HG03045 (cell line): Measurements from ENCODE around the gene FZR1.

Experiments
- ATAC-seq: cut with Tn5 transposase; IDR thresholded peaks from one replicate; pipeline ENCODE4 v1.9.1; 2021; ENCODE audit warnings: mild to moderate bottlenecking, moderate library complexity; ENCODE audit not compliant: unreplicated experiment

Gene FZR1

GRCh38 chr19:3471954-3472655, 34.0 kb upstream of the FZR1 start:
- no peak for ATAC-seq

- ATAC-seq = no peak
Observed at GRCh38 chr19:3474010-3474409, 32.1 kb upstream of the FZR1 start.

- ATAC-seq = no peak
Observed at GRCh38 chr19:3474614-3475013, 31.5 kb upstream of the FZR1 start.

DNA sequence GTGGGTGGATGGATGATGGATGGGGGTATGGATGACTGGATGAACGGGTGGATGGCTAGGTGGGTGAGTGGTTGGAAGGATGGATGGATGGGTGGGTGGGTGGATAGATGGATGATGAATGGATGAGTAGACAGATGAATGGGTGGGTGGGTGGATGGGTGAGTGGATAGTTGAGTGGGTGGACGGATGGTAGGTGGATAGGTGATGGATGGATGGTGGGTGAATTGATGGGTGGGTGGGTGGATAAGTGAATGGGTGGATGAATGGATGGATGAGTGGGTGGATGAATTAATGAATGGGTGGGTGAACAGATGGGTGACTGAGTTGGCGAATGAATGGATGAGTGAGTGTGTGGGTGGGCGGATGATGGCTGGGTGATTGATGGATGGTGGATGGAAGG, 30.7 kb upstream of the FZR1 start:
- no peak for ATAC-seq

GRCh38 chr19:3476830-3477229, 29.3 kb upstream of the FZR1 start:
- no peak for ATAC-seq

DNA sequence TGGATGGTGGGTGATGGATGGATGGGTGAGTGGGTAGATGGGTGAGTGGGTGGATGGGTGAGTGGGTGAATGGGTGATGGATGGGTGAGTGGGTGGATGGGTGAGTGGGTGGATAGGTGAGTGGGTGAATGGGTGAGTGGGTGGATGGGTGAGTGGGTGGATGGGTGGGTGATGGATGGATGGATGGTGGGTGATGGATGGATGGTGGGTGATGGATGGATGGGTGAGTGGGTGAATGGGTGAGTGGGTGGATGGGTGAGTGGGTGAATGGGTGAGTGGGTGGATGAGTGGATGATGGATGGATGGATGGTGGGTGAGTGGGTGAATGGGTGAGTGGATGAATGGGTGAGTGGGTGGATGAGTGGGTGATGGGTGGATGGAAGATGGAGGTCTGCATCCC, 28.6 kb upstream of the FZR1 start:
- ATAC-seq = no peak

GRCh38 chr19:3477951-3478350, 28.2 kb upstream of the FZR1 start:
- ATAC-seq = no peak

DNA sequence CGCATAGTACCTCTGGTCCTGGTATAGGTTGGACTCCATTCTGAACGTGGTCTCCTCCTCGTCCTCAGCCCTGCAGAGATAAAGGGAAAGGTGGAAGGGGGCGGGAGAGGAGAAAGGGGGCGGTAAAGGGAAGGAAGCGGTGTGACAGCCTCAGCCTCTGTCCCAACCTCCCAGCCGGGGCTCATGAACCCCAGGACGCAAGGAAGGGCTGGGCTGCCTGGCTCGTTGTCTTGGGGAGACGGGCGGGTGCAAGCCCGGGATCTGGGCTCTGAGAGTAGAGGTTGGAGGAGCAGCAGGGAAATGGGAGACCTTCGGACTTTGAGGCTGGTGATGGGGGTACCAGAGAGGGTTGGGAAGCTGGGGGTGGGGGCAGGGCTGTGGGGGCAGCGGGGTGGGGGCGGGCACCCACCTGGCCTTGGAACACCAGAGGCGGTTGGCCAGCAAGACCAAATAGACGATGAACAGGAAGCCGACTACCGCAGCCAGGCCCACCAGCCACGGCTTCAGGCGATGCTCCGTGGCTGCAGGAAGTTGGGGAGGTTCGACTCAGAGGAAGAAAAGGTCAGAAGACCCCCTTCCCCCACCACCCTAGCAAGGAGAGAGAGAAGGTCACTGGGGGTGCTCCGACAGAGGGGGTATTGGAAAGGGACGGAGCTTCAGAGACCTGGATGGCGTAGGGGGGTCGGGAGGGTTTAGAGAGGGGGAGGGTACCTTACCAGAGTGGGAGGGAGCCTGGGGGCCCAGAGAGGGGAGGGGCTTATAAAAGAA, 27.5 kb upstream of the FZR1 start:
- ATAC-seq = no peak

- ATAC-seq = no peak
Observed at GRCh38 chr19:3479177-3479833, 26.8 kb upstream of the FZR1 start.

GRCh38 chr19:3479834-3480215, 26.3 kb upstream of the FZR1 start:
- no peak for ATAC-seq

DNA sequence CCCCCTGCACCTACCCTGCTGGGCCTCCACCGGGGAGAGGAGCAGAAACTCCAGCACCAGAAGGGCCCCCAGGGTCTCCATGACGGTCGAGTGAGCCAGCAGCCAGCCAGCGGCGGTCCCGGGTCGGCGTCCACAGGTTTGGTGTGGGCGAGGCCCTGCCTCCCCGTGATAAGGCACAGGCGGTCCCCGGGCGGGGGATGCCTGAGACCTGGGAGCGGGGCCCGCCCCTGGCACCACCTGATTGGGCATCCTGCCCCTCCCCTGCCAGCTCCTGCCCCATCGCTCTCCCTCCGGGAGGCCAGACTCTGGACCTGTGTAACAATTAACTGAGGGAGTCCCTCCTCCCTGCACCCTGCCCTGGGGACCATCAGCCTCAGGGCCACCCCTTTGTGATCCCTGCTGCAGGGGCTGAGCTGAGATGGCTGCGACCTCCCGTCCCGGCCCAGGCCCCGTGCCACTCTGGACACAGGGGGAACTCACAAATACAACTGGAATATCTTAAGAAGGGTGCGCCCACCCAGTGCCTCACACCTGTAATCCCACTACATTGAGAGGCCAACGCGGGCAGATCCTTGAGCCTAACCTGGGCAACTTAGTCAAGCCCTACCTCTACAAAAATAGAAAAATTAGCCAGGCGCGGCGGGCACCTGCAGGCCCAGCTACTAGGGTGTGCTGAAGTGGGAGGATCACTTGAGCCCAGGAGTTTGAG, 25.6 kb upstream of the FZR1 start, which contains the start of gene SMIM24:
TSS of gene SMIM24 (minus strand) at position 143 of the 709 bp plus-strand sequence. CDS start at position 81, 62 bp downstream.
- ATAC-seq = no peak

DNA sequence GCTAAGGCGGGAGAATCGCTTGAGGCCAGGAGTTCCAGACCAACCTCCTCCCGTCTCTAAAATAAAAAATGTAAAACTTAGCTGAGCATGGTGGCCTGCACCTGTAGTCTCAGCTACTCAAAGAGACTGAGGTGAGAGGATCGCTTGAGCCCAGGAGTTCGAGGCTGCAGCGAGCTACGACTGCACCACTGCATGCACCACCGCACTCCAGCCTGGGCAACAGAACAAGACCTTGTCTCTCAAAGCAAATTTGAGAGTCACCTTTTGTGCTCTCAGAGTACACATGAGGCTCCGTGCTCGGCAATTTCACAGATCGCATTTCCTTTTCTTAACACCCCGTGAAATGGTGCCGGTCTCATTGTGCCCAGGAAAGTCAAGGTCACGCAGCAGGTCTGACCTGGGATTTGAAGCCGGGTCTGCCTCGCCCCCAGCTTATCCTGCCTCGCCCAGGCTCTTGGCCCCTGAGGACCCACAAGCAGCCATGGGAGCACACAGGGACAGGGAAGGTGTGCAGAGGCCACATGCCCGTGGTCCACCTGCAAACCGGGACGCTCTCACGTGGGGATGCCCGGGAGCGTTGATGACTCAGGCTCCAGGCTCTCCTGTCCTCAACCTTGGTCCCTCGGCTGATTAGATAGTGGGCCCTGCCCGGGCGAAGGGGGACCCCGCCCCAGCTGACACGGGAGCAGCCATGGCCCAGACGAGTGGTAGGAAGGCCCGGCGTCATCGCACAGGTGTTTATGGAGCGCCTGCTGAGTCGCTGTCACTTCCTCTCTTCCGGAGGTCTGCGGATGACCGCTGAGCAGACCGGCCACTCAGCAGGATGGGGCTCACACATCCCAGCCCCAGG, 24.6 kb upstream of the FZR1 start:
- no peak for ATAC-seq

GRCh38 chr19:3482507-3483225, 23.4 kb upstream of the FZR1 start:
- ATAC-seq = no peak

DNA sequence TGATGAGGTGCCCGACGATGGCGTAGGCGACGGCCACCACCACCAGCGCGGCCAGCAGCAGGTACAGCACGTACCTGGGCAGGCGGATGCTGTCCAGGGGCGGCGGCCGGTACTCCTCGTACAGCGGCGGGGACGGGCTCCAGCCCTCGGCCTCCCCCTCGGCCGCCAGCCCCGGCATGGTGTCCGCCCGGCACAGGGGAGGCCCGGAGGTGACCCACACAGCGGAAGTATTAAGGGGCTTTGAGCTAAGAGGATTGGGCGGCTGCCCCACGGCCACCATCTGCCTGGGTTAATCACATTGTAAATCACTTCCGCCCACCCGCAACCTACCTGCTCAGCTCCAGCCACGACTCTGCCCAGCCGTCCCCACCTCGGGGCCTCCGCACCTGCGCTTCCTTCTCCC, 22.9 kb upstream of the FZR1 start, which contains the start of gene SMIM44:
TSS of gene SMIM44 (minus strand) at position 216 of the 403 bp plus-strand sequence. CDS start at position 178, 38 bp downstream.
- ATAC-seq = no peak

- ATAC-seq = no peak
Observed at GRCh38 chr19:3491396-3492119, 14.6 kb upstream of the FZR1 start.

DNA sequence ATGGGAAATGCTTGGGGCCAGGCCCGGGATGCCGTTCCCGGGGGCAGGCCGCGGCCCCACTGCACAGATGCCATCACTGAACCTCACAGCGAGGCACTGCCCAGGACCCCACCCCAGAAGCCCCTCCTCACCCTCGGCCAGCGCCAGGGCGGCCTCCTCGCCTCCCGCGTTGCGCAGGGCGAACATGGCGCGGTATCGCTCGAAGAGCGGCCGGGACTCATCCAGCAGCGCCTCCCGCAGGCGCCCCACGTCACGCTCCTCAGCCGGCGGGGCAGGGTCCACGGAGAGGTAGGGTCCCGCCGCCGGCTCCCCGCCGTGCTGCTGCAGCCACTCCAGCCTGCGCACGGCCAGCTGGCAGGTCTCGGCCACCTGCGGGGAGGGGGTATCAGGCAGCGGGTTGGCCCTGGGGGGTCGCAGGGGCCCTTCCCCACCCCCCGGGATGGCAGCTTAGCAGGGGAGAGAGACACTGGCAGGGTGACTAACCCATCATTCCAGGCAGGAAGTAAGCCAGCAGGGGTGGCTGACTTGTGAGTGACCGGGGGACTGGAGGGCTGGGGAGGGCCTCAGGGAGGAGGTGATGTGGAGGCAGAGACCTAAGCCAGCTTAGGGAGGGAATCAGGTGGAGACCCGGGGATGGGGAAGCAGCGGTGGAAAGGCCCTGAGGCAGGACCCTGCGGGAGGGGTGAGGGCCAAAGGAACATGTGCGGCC, 13.8 kb upstream of the FZR1 start:
- ATAC-seq = no peak

DNA sequence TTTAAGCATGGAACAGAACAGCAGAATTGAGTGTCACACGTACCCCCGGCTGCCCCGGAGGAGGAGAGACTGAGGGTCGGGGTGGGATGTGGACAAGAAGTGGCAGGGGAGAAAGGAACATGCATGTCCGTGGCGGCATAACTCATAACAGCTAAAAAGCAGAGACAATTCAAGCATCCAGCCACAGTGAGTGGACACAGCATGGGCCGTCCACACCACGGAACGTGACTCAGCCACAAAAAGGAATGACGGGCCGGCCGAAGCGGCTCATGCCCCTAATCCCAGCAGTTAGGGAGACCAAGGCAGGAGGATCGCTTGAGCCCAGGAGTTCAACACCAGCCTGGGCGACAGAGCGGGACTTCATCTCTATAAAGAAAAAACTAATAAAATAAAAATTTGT, 13.2 kb upstream of the FZR1 start:
- no peak for ATAC-seq

- no peak for ATAC-seq
Observed at GRCh38 chr19:3493651-3494050, 12.5 kb upstream of the FZR1 start.
